ENCODE measurements around the gene FMR1NB.

Gene FMR1NB

DNA sequence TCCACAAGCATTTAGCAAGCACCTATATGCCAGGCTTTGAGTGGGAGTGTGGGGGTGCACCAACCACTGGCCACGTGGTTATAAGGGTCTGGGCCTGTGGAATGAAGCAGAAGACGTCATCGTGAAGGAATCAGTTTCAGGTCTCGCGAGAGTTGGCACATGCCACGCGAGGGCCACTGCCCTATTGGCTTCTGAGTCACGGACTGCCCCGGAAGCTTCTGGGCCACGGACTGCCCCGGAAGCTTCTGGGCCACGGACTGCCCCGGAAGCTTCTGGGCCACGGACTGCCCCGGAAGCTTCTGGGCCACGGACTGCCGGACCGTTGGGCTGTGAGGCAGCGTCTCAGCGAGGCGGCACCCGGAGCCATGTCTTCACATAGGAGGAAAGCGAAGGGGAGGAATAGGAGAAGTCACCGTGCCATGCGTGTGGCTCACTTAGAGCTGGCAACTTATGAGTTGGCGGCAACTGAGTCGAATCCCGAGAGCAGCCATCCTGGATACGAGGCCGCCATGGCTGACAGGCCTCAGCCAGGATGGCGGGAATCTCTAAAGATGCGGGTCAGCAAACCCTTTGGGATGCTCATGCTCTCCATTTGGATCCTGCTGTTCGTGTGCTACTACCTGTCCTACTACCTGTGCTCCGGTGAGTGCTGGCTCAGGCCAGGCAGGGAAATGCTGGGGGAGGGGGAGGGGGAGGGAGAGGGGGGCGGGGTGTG lies at the start of gene FMR1NB:
Gene FMR1NB (plus strand): TSS at position 300 of the 715 bp plus-strand sequence. CDS start 66 bp downstream, at position 366.
- FAIRE-seq = no peak
- no peak for DNase-seq (ENCODE audit: insufficient read length, low spot score)

DNA sequence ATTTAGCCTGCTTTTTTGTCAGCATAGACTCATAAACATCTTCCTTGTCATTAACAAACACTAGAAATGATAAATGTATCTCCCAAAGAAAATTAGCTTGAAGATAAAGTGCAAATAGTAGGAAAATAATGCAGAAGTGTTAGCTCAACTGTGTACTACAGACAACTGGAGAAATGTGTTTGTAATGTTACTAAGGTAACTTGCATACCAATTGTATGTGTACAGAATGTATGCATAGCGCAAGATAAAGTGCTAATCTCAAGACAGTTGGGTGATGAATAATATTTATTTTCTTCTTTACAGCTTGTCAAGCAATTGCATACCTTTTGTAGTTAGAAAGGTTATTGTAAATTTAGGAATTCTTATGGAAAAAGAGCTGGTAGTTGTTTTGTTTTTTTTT lies 47.3 kb upstream of the FMR1NB start:
- no peak for DNase-seq (ENCODE audit: insufficient read length, low spot score)

DNA sequence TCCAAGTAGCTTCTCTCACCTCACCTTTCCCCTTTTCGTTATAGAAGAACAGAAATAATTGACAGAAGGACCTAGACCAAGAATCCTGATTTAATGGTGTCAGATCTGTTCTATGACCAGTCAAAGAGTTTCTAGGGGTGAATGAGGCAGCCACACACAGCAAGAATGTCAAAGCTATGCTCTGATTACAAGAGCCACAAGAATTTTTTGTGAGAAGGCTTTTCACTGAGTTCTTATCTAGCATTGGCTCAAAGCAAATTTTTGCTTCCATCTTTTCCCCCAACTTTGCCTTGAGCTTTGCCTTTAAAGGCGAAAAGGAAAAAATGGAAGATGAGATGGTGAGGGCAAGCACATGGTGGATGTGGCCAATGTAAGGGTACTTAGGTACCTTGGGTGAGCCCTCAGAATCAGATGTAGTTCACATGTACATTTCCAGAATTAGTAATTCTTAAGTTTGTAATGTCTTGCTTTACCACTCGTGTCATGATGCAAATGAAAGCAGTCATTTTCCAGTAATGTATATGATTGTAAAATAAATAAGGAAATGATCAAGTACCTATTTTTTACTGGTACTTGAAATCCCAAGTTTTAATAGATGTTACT lies 45.9 kb upstream of the FMR1NB start:
- DNase-seq (ENCODE audit: insufficient read length, low spot score) = no peak
- no peak for FAIRE-seq

More for the DNA sequence above, 47.3 kb upstream of the FMR1NB start:
- FAIRE-seq = no peak

DNA sequence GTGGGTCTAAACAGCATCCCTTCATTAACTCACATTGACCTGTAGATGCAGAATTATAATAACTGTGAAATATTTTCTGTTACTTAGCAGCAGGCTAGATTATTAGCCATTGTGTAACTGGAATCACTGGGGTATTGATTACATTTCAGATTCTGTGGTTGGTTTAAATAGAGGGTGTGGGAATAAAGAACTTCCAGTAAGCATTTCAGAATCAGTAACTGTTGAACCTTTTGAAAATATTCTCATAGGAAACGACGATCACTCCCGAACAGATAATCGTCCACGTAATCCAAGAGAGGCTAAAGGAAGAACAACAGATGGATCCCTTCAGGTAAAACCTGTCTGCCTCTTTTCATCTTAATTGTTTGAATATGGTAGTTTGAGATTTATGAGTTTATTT lies 35.9 kb upstream of the FMR1NB start:
- DNase-seq (ENCODE audit: insufficient read length, low spot score) (no peak), FAIRE-seq (no peak)

DNA sequence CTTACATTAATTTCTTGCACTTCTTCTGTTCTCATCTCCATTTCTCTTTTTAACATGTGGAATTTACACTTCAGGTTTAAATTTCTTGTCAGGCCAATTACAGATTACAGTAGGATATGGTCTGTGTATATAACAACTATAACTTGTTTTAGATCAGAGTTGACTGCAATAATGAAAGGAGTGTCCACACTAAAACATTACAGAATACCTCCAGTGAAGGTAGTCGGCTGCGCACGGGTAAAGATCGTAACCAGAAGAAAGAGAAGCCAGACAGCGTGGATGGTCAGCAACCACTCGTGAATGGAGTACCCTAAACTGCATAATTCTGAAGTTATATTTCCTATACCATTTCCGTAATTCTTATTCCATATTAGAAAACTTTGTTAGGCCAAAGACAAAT lies 32.6 kb upstream of the FMR1NB start:
- no peak for DNase-seq (ENCODE audit: insufficient read length, low spot score)
- FAIRE-seq = no peak

DNA sequence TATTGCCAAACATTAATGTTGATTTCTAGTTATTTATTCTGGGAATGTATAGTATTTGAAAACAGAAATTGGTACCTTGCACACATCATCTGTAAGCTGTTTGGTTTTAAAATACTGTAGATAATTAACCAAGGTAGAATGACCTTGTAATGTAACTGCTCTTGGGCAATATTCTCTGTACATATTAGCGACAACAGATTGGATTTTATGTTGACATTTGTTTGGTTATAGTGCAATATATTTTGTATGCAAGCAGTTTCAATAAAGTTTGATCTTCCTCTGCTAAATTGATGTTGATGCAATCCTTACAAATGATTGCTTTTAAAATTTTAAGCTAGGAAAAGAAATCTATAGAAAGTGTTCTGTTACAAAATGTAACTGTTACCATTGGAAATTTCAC lies 30.8 kb upstream of the FMR1NB start:
- DNase-seq (ENCODE audit: insufficient read length, low spot score) (no peak), FAIRE-seq (peak; percentile 33)

GRCh38 chrX:147953976-147954375 lies 27.2 kb upstream of the FMR1NB start:
- FAIRE-seq = no peak

GRCh38 chrX:147957291-147957690 lies 23.8 kb upstream of the FMR1NB start:
- DNase-seq (ENCODE audit: insufficient read length, low spot score) = no peak
- no peak for FAIRE-seq

More at GRCh38 chrX:147953976-147954375, 27.2 kb upstream of the FMR1NB start:
- DNase-seq (ENCODE audit: insufficient read length, low spot score) = no peak

DNA sequence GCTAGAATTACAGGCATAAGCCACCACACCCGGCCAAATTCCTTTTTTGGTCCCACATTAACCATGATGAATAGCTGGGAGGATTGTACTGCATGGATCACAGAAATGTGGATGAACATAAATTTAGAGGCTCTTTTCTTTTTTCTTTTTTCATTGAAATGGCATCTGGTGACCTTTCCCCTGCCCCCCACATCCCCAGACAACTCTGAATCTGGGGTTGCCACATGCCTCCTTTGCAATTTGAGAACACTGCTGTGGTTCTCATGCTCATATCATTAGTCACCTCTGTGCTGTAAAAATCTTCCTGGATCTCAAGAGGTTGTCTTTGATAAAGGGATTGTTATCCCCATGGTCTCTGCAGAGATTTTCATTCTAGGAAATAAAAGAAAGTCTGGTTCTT lies 22.8 kb upstream of the FMR1NB start:
- DNase-seq (ENCODE audit: insufficient read length, low spot score) = no peak
- FAIRE-seq = no peak

- FAIRE-seq (no peak), DNase-seq (ENCODE audit: insufficient read length, low spot score) (no peak)
Observed at GRCh38 chrX:147960722-147961121, 20.4 kb upstream of the FMR1NB start.

DNA sequence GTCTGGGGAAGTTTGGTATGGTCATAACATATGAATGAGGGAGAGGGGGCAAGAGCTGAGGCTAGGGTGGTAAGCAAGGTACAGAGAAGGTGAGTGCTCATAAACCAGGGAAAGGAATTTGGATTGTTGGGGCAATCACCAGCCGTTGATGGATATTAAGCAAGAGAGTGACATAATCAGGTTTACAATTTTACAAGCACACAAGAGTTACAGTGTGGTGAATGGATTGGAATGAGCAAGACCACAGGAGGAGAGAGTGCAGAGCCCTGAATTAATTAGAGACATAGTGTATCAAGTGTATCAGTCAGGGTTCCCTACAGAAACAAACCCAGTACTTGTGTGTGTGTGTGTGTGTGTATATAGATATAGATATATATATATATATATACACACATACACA lies 18.7 kb upstream of the FMR1NB start:
- FAIRE-seq (no peak), DNase-seq (ENCODE audit: insufficient read length, low spot score) (no peak)

DNA sequence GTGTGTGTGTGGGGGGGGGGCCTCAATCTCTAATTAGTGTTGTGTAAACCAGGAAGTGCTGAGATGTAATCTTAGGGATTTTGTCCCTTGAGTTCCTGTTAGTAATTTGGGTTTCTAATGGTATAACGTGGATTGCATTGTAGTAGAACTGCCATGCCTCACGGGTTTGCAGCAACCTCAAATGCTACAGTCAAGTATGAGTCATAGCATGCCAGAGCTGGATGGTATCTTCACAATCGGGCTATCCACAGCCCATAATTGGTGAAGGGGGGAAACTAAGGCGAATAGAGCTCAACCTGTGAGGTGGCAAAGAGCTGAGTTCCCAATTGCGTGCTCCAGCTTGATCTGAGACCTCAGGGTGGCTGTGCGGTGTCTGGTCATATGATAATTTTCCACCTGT lies 2.2 kb upstream of the FMR1NB start:
- DNase-seq (ENCODE audit: insufficient read length, low spot score) (no peak), FAIRE-seq (no peak)

DNA sequence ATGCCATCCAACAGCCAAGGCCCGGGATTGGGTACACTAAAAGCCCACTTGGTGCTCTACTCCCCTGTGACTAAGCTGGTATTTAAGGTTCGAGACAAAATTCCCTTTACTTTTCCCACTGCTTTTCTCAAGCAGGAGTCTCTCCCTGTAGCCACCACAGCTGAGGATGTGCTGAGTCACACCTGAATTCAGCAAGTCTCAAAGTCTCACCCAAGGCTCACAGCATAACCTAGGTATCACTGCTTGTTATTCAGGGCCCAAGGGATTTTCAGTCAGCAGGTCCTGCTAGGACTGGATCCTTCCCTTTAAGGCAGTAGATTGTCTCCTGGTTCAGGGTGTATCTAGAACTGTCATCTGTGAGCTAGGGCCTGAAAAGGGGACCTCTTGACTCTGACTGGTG lies 39.2 kb downstream of the FMR1NB start:
- DNase-seq (ENCODE audit: insufficient read length, low spot score) (no peak), FAIRE-seq (no peak)

- no peak for DNase-seq (ENCODE audit: insufficient read length, low spot score)
- peak; percentile 99 for FAIRE-seq
Observed at GRCh38 chrX:148024425-148025148, 43.5 kb downstream of the FMR1NB start.

- FAIRE-seq (no peak), DNase-seq (ENCODE audit: insufficient read length, low spot score) (no peak)
Observed at GRCh38 chrX:148035380-148035779, 54.2 kb downstream of the FMR1NB start.

- FAIRE-seq (no peak), DNase-seq (ENCODE audit: insufficient read length, low spot score) (no peak)
Observed at GRCh38 chrX:148037020-148037419, 55.9 kb downstream of the FMR1NB start.

GRCh38 chrX:148043271-148043855 lies 62.2 kb downstream of the FMR1NB start:
- FAIRE-seq = no peak
- no peak for DNase-seq (ENCODE audit: insufficient read length, low spot score)

GRCh38 chrX:148047200-148047599 lies 66.1 kb downstream of the FMR1NB start:
- no peak for FAIRE-seq
- no peak for DNase-seq (ENCODE audit: insufficient read length, low spot score)

- FAIRE-seq (peak; percentile 81), DNase-seq (ENCODE audit: insufficient read length, low spot score) (peak; percentile 10)
Observed at GRCh38 chrX:148049441-148049840, 68.3 kb downstream of the FMR1NB start.

- no peak for FAIRE-seq
- no peak for DNase-seq (ENCODE audit: insufficient read length, low spot score)
Observed at GRCh38 chrX:148051973-148052372, 70.8 kb downstream of the FMR1NB start.

DNA sequence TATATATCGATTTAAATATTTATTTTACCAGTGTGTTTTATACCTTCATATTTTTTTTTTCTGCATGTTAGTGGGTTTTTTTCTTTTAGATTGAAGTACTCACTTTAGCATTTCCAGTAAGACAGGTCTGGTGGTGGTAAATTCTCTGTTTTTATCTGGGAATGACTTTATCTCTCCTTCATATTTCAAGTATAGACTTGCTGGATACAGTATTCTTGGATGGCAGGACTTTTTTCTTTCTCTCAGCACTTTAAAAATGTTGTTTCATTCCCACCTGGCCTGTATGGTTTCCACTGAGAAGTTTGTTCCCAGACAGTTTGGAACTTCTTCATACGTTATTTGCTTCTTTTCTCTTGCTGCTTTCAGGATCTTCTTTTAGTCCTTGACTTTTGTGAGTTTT lies 86.1 kb downstream of the FMR1NB start:
- no peak for FAIRE-seq
- DNase-seq (ENCODE audit: insufficient read length, low spot score) = no peak

Measured in GM19239 (cell line).